HepG2 (cell line): ENCODE measurements around the gene SESN2. TPM values are rescaled to one million over a fixed set of nuclear protein-coding genes. Genes with fewer than 3 reads are reported as not detected.

Source experiments
- ATF4 ChIP-seq, 2 experiments: fragments of 450-650 bp in 1 of 2; sonication (generic) in 1 of 2; formaldehyde crosslinking; IDR thresholded peaks; 2 replicates each; pipeline versions ENCODE4 v1.5.0 to v1.8.0; 2020 to 2022; ENCODE audit warnings: mild to moderate bottlenecking in 1 of 2, missing genetic modification reagents in 1 of 2
- ESRRA ChIP-seq: sonication (generic); formaldehyde crosslinking; IDR thresholded peaks from 2 replicates; pipeline ENCODE4 v1.5.1; 2020; ENCODE audit warnings: mild to moderate bottlenecking, low read depth, missing genetic modification reagents
- NFAT5 ChIP-seq: sonication (generic); formaldehyde crosslinking; IDR thresholded peaks from 2 replicates; pipeline ENCODE4 v1.4.0; 2020; ENCODE audit warnings: missing genetic modification reagents
- YY1 ChIP-seq: IDR thresholded peaks from 2 replicates; pipeline ENCODE4 v1.6.1; 2011; ENCODE audit warnings: low read length, low read depth, moderate library complexity, mild to moderate bottlenecking; ENCODE audit not compliant: insufficient read depth, insufficient replicate concordance
- ZNF282 ChIP-seq: fragments of 450-650 bp; IDR thresholded peaks from 2 replicates; pipeline ENCODE4 v1.6.1; 2018; ENCODE audit not compliant: partially characterized antibody
- polyA plus RNA-seq, 8 experiments: library from polyadenylated mRNA; depleted of rRNA in 3 of 8; stranded (reverse) in 7 of 8; unstranded in 1 of 8; fragments of >200 nt; fragmentation: Illumina TruSeq in 4 of 8; extraction: Trizol in 4 of 8; gene quantifications; 2 replicates each; pipeline versions ENCODE4 v1.2.1 to v1.2.3, GENCODE V29; 2011 to 2016; ENCODE audit warnings: low read depth in 4 of 8, missing spikeins in 1 of 8, mixed read lengths in 1 of 8; ENCODE audit not compliant: insufficient read depth in 1 of 8
- total RNA-seq, 5 experiments: library from RNA; depleted of rRNA; stranded (reverse); fragments of >200 nt; fragmentation: Illumina TruSeq; extraction: Trizol; gene quantifications; 2 replicates each; pipeline ENCODE4 v1.2.3, GENCODE V29; 2016; ENCODE audit warnings: low read depth in 1 of 5
- TF ChIP-seq, protein P1 (sequence below): sonication (generic); formaldehyde crosslinking; IDR thresholded peaks from 2 replicates; pipeline ENCODE4 v1.4.0; 2020; ENCODE audit warnings: missing genetic modification reagents
- TF ChIP-seq, protein P2 (sequence below): sonication (generic); formaldehyde crosslinking; IDR thresholded peaks from 2 replicates; pipeline ENCODE4 v1.5.0; 2020; ENCODE audit warnings: missing genetic modification reagents
- TF ChIP-seq, protein P3 (sequence below): IDR thresholded peaks from 2 replicates; pipeline ENCODE4 v1.6.1; 2016; ENCODE audit warnings: mild to moderate bottlenecking
- TF ChIP-seq, protein P4 (sequence below): IDR thresholded peaks from 2 replicates; pipeline ENCODE4 v1.6.1; 2016; ENCODE audit warnings: missing compliant biosample characterization, missing genetic modification reagents, borderline replicate concordance

The SESN2 gene
- total and polyA plus RNA-seq, 2 of the 13 experiments (the other 11 are each of a cell fraction or from before 2014, with no cell fraction given): 13.2 to 19.1 TPM

DNA sequence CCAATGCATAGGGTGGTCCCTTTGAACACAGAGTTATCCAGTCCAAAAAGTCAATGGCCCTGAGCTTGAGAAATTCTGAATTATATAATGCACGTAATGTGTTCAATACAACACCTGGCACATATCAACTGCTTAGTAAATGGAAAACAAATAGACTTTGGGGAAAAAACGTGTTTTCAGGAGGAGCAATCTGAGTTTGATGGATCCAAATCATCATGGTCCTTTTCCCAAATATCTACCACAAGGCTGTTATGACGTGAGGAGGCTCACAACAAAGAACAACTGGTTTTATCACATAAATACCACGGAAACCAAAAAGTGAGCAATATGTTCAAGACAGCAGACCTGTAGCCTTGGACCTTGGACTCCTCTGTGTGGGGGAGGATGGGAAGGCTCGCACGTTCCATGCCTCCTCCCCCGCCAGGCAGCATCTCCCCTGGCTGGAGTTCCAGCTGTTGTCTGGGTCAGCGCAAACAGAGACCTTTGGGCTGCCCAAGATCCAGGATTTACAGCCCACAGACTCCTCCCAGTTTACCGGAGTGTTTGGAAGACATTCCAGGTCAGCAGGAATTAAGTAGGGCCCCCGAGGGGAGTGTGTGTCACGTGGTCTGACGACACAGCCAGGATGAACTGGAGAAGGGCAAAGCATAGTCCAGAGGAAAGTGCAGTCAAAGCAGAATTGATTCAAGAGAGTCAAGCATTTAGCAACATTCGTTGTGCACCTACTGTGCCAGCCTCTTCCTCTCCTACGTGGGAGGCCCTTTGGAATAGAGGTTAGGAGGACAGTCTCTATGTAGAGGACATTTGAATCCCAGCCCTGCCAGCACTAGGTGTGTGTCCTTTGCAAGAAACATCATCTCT lies 37.3 kb downstream of the SESN2 start (continued):
- TF ChIP-seq, protein P1, sequence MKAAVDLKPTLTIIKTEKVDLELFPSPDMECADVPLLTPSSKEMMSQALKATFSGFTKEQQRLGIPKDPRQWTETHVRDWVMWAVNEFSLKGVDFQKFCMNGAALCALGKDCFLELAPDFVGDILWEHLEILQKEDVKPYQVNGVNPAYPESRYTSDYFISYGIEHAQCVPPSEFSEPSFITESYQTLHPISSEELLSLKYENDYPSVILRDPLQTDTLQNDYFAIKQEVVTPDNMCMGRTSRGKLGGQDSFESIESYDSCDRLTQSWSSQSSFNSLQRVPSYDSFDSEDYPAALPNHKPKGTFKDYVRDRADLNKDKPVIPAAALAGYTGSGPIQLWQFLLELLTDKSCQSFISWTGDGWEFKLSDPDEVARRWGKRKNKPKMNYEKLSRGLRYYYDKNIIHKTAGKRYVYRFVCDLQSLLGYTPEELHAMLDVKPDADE (CRISPR knock-in tag): no peak
- TF ChIP-seq, protein P2, sequence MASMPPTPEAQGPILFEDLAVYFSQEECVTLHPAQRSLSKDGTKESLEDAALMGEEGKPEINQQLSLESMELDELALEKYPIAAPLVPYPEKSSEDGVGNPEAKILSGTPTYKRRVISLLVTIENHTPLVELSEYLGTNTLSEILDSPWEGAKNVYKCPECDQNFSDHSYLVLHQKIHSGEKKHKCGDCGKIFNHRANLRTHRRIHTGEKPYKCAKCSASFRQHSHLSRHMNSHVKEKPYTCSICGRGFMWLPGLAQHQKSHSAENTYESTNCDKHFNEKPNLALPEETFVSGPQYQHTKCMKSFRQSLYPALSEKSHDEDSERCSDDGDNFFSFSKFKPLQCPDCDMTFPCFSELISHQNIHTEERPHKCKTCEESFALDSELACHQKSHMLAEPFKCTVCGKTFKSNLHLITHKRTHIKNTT (CRISPR knock-in tag): no peak
- TF ChIP-seq NFAT5 (CRISPR knock-in tag) (no peak), YY1 (no peak), ZNF282 (no peak), ATF4 (CRISPR knock-in tag; IDR thresholded peaks at IDR 0.05) (peak in 1 of 2 experiments; percentile 59; a peak in 1 of 4 replicates), ESRRA (peak; percentile 74; the same call in 1 of the 2 replicates)
- TF ChIP-seq, protein P3, sequence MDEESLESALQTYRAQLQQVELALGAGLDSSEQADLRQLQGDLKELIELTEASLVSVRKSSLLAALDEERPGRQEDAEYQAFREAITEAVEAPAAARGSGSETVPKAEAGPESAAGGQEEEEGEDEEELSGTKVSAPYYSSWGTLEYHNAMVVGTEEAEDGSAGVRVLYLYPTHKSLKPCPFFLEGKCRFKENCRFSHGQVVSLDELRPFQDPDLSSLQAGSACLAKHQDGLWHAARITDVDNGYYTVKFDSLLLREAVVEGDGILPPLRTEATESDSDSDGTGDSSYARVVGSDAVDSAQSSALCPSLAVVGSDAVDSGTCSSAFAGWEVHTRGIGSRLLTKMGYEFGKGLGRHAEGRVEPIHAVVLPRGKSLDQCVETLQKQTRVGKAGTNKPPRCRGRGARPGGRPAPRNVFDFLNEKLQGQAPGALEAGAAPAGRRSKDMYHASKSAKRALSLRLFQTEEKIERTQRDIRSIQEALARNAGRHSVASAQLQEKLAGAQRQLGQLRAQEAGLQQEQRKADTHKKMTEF (CRISPR knock-in tag): peak; percentile 88
- TF ChIP-seq, protein P4, sequence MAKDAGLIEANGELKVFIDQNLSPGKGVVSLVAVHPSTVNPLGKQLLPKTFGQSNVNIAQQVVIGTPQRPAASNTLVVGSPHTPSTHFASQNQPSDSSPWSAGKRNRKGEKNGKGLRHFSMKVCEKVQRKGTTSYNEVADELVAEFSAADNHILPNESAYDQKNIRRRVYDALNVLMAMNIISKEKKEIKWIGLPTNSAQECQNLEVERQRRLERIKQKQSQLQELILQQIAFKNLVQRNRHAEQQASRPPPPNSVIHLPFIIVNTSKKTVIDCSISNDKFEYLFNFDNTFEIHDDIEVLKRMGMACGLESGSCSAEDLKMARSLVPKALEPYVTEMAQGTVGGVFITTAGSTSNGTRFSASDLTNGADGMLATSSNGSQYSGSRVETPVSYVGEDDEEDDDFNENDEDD (CRISPR knock-in tag): 0 out of 2 replicates have a peak, but pooled peaks have one; percentile 1
